Amniotic stem cell (primary cell): ENCODE measurements around the gene TM9SF2.

Experiments used
- DNase-seq: peaks from one replicate; lab custom pipeline; 2025; lab: John Stamatoyannopoulos, UW

Gene TM9SF2

GRCh38 chr13:99495466-99496183, 5.6 kb upstream of the TM9SF2 start:
- no peak for DNase-seq

DNA sequence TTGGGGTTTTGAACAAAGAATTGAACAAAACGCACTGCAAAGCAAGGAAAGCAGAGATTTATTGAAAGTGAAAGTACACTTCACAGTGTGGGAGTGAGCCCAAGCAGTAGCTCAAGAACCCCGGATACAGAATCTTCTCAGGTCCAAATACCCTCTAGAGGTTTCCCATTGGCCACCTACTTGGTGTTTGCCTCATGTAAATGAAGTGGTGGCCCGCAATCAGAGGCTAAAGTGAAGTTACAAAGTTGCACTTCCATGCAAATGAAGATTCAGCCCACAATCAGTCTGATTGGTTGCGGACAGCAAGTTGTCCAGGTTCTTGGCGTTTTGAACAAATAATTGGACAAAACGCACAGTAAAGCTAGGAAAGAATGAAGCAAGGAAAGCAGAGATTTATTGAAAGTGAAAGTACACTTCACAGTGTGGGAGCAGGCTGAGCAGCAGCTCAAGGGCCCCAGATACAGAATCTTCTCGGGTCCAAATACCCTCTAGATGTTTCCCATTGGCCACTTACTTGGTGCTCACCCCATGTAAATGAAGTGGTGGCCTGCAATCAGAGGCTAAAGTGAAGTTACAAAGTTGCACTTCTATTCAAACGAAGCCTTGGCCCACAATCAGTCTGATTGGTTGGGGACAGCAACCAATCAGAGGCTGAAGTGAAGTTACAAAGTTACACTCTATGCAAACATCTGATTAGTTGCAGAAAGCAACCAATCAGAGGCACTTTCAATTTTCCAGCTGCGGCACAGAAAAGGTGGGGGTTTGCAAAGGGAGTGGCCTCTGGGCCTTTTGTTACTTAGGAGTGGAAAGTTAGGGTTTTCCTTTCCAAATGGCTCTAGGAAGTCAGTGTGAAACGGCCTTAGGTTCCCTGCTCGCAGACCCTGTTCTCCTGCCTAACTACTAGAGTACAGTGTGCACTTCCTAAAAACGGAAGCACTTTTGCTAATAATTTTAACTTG, 4.8 kb upstream of the TM9SF2 start:
- DNase-seq, result no peak

- DNase-seq, result peak; percentile 93
These were observed 2.8 kb upstream of the TM9SF2 start for GRCh38 chr13:99498171-99499161.

- DNase-seq, result no peak
These were observed 461 bp upstream of the TM9SF2 start for GRCh38 chr13:99500839-99501183.

DNA sequence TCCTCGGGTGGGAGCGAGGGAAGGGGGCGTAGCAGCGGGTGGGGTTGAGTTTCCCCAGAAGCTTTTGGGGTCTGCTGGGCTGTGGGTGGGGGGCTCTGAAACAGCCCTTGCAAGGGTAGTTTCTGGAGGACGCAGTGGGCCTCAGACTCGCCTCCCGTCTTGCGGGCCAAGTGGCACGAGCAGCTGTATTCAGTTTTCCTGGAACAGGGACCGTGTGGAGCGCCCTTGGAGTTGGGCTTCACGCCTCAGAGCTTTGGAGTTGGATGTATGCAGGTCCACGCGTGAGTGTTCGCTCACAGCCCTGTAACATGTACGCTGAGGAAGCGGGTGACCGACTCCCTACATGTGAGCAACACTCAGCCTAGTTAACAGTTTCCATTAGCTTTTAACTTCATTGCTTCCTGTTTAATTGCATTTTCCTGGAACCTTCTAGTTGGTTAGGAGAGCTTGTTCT, 603 bp downstream of the TM9SF2 start:
- no peak for DNase-seq

GRCh38 chr13:99505814-99506269, 4.6 kb downstream of the TM9SF2 start:
- DNase-seq, result no peak

- DNase-seq, result no peak
These were observed 5.4 kb downstream of the TM9SF2 start for GRCh38 chr13:99506634-99507033.

DNA sequence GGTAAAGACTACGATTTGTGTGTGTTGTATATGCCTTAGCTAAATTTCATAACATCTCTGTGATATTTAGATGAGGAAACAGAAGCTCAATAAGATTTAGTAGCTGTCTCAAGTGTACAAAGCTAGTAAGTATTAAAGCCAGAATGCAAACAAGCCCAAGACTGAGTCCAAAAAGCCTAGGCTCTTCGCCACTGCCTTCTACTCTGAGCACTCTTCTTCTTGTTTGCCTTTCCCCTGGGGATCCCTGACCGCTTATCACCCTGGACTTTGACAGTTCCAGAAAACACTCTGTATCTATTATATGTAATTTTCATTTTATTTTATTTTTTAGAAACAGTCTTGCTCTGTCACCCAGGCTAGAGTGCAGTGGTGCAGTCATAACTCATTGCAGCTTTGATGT, 5.8 kb downstream of the TM9SF2 start:
- DNase-seq, result no peak

GRCh38 chr13:99507551-99507950, 6.3 kb downstream of the TM9SF2 start:
- DNase-seq, result no peak

DNA sequence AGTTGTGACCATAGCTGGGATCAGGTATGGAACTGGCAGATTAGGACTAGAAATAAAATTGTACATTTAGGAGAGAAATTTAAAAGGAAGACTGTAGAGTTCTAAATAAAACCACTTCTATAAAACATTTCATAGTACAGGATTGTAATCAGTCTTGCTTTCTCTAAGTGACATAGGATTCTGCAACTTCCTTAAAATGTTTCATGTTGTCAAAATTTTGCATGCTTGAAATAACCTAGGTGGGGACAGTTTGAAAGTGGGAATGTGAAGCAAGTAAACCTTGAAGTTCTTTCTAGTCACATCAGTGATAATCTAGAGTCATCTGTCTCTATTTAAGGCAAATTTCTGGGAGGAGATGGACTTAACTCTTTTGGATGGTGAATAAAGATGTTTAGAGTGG, 6.7 kb downstream of the TM9SF2 start:
- DNase-seq, result no peak

DNA sequence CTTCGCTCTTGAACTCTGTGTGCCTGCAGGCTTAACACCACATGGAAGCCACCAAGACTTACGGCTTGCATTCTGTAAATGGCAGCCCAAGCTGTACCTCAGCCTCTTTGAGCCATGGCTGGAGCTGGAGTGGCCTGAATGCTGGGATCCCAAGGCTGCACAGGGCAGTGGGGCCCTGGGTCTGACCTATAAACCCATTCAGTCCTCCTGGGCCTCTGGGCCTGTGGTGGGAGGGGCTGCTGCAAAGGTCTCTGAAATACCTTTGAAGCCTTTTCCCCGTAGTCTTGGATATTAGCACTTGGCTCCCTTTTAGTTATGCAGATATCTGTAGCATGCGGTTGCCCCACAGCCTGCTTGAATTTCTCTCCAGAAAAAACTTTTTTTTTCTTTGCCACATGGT, 8.2 kb downstream of the TM9SF2 start:
- DNase-seq, result no peak

DNA sequence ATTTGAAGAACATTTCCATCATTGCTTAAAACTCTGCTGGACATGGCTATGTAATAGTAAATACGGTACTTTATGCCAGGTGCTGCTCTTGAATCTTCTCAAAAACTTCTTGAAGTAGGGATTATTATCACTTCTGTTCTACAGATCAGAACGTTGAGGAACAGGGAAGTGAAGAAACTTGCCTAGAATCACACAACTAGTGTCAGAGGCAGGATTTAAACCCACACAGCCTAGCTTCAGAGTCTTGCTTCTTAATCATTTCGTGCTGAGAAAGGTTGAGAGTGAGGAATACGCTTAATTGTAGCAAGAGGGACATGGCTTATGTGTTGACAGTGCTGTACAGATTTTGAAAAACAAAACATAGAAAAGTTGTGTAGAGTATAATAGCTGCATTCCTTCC, 13.5 kb downstream of the TM9SF2 start:
- no peak for DNase-seq

DNA sequence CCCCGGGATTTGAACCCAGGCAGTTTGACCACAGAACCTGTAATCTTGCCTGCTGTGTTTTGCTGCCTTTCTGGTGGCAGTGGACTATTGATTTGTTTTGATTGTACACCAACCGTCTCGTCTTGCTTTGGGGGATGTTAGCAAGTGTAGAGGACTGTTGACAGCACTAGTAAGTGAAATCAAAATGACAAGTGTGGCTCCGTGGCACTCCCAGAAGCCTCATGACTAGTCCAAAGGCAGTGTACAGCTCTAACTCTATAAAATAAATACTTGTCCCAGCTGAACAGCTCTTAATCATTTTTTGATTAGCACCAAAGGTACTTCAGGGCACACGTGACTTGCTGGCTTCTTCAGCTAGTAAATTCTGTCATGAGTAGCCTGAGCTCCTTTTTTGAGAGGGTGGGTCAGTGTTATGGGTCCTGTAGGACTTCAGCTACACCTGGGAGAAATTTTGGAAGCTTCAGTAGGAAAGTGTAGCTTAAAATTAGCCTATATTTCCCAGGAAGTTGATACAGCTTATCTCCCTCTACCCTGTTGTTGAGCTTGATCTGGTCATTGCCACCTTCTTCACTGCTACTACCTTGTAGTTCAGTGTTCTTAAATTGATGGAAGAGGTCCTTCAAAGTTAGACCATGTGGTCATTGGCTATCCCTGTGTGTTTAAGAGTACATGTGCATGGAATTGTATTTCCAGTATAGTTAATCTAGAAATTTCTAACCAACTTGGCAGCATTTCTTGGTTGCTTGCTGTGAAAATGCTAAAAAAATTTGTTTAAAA, 15.1 kb downstream of the TM9SF2 start:
- DNase-seq, result no peak

GRCh38 chr13:99517577-99517976, 16.3 kb downstream of the TM9SF2 start:
- no peak for DNase-seq

GRCh38 chr13:99517984-99518383, 16.7 kb downstream of the TM9SF2 start:
- DNase-seq, result no peak

- no peak for DNase-seq
These were observed 21.0 kb downstream of the TM9SF2 start for GRCh38 chr13:99522298-99522697.

- no peak for DNase-seq
These were observed 22.6 kb downstream of the TM9SF2 start for GRCh38 chr13:99523838-99524237.

GRCh38 chr13:99525967-99526366, 24.7 kb downstream of the TM9SF2 start:
- no peak for DNase-seq

DNA sequence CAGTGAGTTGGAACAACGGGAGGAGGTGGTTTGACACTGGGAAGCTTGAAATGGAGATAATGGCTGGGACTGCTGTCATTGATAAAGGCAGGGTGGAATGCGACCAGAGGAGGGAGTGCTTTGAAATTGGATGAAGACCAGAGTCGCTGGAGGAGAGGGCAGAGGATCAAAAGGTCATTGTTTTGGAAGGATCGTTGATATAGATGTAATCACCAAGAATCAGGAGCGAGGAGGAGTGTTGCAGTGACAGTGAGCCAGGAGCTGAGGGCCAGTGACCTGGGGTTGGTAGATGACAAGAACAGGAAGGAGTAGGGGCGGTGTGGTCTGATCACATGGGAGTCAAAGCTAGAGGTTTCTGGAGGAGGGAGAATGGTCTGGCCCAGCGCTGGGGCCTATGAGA, 25.3 kb downstream of the TM9SF2 start:
- no peak for DNase-seq

DNA sequence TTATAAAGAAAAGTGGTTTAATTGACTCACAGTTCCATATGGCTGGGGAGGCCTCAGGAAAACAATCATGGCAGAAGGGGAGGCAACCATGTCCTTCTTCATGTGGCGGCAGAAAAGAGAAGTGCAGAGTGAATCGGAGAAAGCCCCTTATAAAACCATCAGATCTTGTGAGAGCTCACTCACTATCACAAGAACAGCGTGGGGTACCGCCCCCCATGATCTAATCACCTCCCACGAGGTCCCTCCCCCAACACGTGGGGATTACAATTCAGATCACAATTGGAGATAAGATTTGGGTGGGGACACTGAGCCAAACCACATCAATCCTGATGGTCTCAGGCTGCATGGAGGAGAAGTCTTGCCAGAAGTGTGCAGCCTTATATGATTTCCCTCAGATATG, 26.0 kb downstream of the TM9SF2 start:
- no peak for DNase-seq

DNA sequence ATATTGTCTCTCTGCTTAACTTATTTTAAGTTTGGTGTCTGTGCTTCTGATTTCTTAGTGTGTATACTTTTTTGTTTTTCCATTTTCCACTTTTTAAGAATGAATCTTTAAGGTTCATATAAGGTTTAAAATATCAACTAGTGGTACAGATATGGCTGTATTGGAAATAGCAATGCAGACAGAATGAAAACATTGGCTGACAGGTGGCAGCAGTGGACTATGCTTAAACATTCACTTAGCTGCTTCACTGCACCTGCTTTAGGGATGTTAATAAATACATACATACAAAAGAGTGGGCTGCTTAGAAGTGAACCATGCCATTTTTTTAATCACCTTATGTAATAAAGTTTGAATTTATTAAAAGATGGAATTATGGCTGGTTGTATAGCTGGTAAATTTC, 27.3 kb downstream of the TM9SF2 start:
- no peak for DNase-seq
